ENCODE measurements around the gene GRK2. TPM values are rescaled to one million over a fixed set of nuclear protein-coding genes. Genes with fewer than 3 reads are reported as not detected.

Gene GRK2
- polyA plus RNA-seq, 1 donor (not counting 4 experiments of a cell fraction or from before 2014, with no cell fraction given) = 21.1 TPM

- no peak for TF ChIP-seq EZH2 (IDR thresholded peaks at IDR 0.05; ENCODE audit: low read length)
- TF ChIP-seq, protein P1, sequence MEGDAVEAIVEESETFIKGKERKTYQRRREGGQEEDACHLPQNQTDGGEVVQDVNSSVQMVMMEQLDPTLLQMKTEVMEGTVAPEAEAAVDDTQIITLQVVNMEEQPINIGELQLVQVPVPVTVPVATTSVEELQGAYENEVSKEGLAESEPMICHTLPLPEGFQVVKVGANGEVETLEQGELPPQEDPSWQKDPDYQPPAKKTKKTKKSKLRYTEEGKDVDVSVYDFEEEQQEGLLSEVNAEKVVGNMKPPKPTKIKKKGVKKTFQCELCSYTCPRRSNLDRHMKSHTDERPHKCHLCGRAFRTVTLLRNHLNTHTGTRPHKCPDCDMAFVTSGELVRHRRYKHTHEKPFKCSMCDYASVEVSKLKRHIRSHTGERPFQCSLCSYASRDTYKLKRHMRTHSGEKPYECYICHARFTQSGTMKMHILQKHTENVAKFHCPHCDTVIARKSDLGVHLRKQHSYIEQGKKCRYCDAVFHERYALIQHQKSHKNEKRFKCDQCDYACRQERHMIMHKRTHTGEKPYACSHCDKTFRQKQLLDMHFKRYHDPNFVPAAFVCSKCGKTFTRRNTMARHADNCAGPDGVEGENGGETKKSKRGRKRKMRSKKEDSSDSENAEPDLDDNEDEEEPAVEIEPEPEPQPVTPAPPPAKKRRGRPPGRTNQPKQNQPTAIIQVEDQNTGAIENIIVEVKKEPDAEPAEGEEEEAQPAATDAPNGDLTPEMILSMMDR (optimal IDR thresholded peaks at IDR 0.05 in 1 of 3, IDR thresholded peaks at IDR 0.05 in 1 of 3, conservative IDR thresholded peaks at IDR 0.05 in 1 of 3; ENCODE audit: extremely low read depth in 1 of 3, insufficient read depth in 2 of 3, low read length in 3 of 3) = no peak
- Histone ChIP-seq H3K4me2 (ENCODE audit: control insufficient read depth, extremely low read depth, insufficient read depth, low read depth, low read length) (peak overlapping the region; percentile 82), H3K9ac (ENCODE audit: control insufficient read depth, extremely low read depth, insufficient read depth, low read length) (peak overlapping the region; percentile 84), H3K27me3 (ENCODE audit: control insufficient read depth, extremely low read depth, insufficient read depth, low read length) (no peaks in the 10 kb centered on the region), H4K20me1 (ENCODE audit: control insufficient read depth, extremely low read depth, insufficient read depth, low read length) (no peaks in the 10 kb centered on the region), H3K79me2 (ENCODE audit: control insufficient read depth, insufficient read depth, low read length) (peaks cover 33% of the 10 kb centered on the region), H3K4me1 (ENCODE audit: control insufficient read depth, extremely low read depth, insufficient read depth, low read length) (peaks cover 33% of the 10 kb centered on the region), H3K9me3 (ENCODE audit: control insufficient read depth, low read depth, low read length) (no peaks in the 10 kb centered on the region), H3K4me3 (ENCODE audit: control insufficient read depth in 2 of 3, extremely low read depth in 1 of 3, insufficient read depth in 2 of 3, low read depth in 1 of 3, low read length in 3 of 3) (peak overlapping the region; percentile 64 to 85 (median 76)), H2AFZ (ENCODE audit: control insufficient read depth, low read length) (no peak overlapping the region), H3K9me1 (ENCODE audit: control insufficient read depth, extremely low read depth, insufficient read depth, low read length) (no peaks in the 10 kb centered on the region), H3K27ac (ENCODE audit: control insufficient read depth, insufficient read depth, low read length) (peak overlapping the region; percentile 58), H3K36me3 (ENCODE audit: control insufficient read depth in 2 of 2, extremely low read depth in 1 of 2, insufficient read depth in 2 of 2, low read length in 2 of 2) (peaks cover 16 to 33% of the 10 kb centered on the region in 2 experiments)
- dilution Hi-C loops (cut with MboI; ENCODE audit: extremely low pct_ligation_motif_present, low sequenced_read_pairs) = no loop called here
- FAIRE-seq (no peak), DNase-seq (ENCODE audit: low read depth, low spot score) (no peak)
Observed at GRCh38 chr11:67289651-67290479, 23.6 kb downstream of the GRK2 start.

- Histone ChIP-seq H3K79me2 (ENCODE audit: control insufficient read depth, insufficient read depth, low read length) (peaks cover 39% of the 10 kb centered on the region), H3K9me1 (ENCODE audit: control insufficient read depth, extremely low read depth, insufficient read depth, low read length) (no peaks in the 10 kb centered on the region), H3K4me1 (ENCODE audit: control insufficient read depth, extremely low read depth, insufficient read depth, low read length) (peaks cover 33% of the 10 kb centered on the region), H3K4me3 (ENCODE audit: control insufficient read depth in 2 of 3, extremely low read depth in 1 of 3, insufficient read depth in 2 of 3, low read depth in 1 of 3, low read length in 3 of 3) (no peak overlapping the region), H3K27ac (ENCODE audit: control insufficient read depth, insufficient read depth, low read length) (no peak overlapping the region), H3K9me3 (ENCODE audit: control insufficient read depth, low read depth, low read length) (peaks cover 2% of the 10 kb centered on the region), H4K20me1 (ENCODE audit: control insufficient read depth, extremely low read depth, insufficient read depth, low read length) (no peaks in the 10 kb centered on the region), H3K4me2 (ENCODE audit: control insufficient read depth, extremely low read depth, insufficient read depth, low read depth, low read length) (peak overlapping the region; percentile 82), H3K9ac (ENCODE audit: control insufficient read depth, extremely low read depth, insufficient read depth, low read length) (no peak overlapping the region), H3K27me3 (ENCODE audit: control insufficient read depth, extremely low read depth, insufficient read depth, low read length) (no peaks in the 10 kb centered on the region), H2AFZ (ENCODE audit: control insufficient read depth, low read length) (no peak overlapping the region), H3K36me3 (ENCODE audit: control insufficient read depth in 2 of 2, extremely low read depth in 1 of 2, insufficient read depth in 2 of 2, low read length in 2 of 2) (peaks cover 12 to 35% of the 10 kb centered on the region in 2 experiments)
- no peak for TF ChIP-seq EZH2 (IDR thresholded peaks at IDR 0.05; ENCODE audit: low read length)
- TF ChIP-seq, protein P1 (optimal IDR thresholded peaks at IDR 0.05 in 1 of 3, IDR thresholded peaks at IDR 0.05 in 1 of 3, conservative IDR thresholded peaks at IDR 0.05 in 1 of 3; ENCODE audit: extremely low read depth in 1 of 3, insufficient read depth in 2 of 3, low read length in 3 of 3) = no peak
- DNase-seq (ENCODE audit: low read depth, low spot score) (no peak), FAIRE-seq (no peak)
- dilution Hi-C loops (cut with MboI; ENCODE audit: extremely low pct_ligation_motif_present, low sequenced_read_pairs) = no loop called here
Observed at GRCh38 chr11:67290801-67291200, 24.5 kb downstream of the GRK2 start.

Data from keratinocyte (primary cell).